Osteoblast (primary cell): Measurements from ENCODE around the gene GPR25. TPM values are rescaled to one million over a fixed set of nuclear protein-coding genes. Genes with fewer than 3 reads are reported as not detected.

Source experiments
- DNase-seq: peaks from one replicate; pipeline ENCODE4 v3.0.0; 2011; ENCODE audit warnings: low spot score, mixed read lengths; ENCODE audit not compliant: insufficient read length; ENCODE audit errors: missing footprints
- H2AFZ ChIP-seq: 2 replicates; pipeline ENCODE4 v1.6.0; 2011; ENCODE audit warnings: mild to moderate bottlenecking, low read length
- H3K27ac ChIP-seq: 2 replicates; pipeline ENCODE4 v1.5.1; 2011; ENCODE audit warnings: mild to moderate bottlenecking, low read depth, low read length, moderate library complexity
- H3K27me3 ChIP-seq: 2 replicates; pipeline ENCODE4 v1.6.0; 2012; ENCODE audit warnings: mild to moderate bottlenecking, control low read depth, inconsistent platforms, low read length, moderate library complexity; ENCODE audit not compliant: insufficient read depth
- H3K36me3 ChIP-seq: 2 replicates; pipeline ENCODE4 v1.5.1; 2011; ENCODE audit warnings: mild to moderate bottlenecking, low read length, control low read depth, moderate library complexity; ENCODE audit not compliant: insufficient read depth
- H3K4me1 ChIP-seq: 2 replicates; pipeline ENCODE4 v1.5.1; 2011; ENCODE audit warnings: mild to moderate bottlenecking, low read length, control low read depth, moderate library complexity; ENCODE audit not compliant: insufficient read depth
- H3K4me2 ChIP-seq: 2 replicates; pipeline ENCODE4 v1.6.0; 2011; ENCODE audit warnings: mild to moderate bottlenecking, low read length; ENCODE audit not compliant: insufficient read depth
- H3K4me3 ChIP-seq: fragments of 200-600 bp; sonication (generic); 3 replicates; pipeline ENCODE4 v1.5.1; 2012; ENCODE audit warnings: mild to moderate bottlenecking, low read length, inconsistent platforms; ENCODE audit not compliant: insufficient read depth
- H3K79me2 ChIP-seq: 2 replicates; pipeline ENCODE4 v1.6.0; 2012; ENCODE audit warnings: mild to moderate bottlenecking, low read length, control low read depth, inconsistent platforms; ENCODE audit not compliant: insufficient read depth
- H3K9me3 ChIP-seq: 2 replicates; pipeline ENCODE4 v1.5.1; 2011; ENCODE audit warnings: low read depth, low read length, control low read depth
- H4K20me1 ChIP-seq: 2 replicates; pipeline ENCODE4 v1.6.0; 2012; ENCODE audit warnings: mild to moderate bottlenecking, low read length, control low read depth; ENCODE audit not compliant: insufficient read depth
- CTCF ChIP-seq: IDR thresholded peaks from 2 replicates; pipeline ENCODE4 v1.5.1; 2011; ENCODE audit warnings: mild to moderate bottlenecking, low read depth, low read length, moderate library complexity; ENCODE audit errors: extremely low read depth
- total RNA-seq: library from RNA; depleted of rRNA; stranded (reverse); fragments of >200 nt; gene quantifications from 2 replicates; pipeline ENCODE4 v1.2.3, GENCODE V29; 2012

The GPR25 gene
- total RNA-seq, 1 donor = not detected

DNA sequence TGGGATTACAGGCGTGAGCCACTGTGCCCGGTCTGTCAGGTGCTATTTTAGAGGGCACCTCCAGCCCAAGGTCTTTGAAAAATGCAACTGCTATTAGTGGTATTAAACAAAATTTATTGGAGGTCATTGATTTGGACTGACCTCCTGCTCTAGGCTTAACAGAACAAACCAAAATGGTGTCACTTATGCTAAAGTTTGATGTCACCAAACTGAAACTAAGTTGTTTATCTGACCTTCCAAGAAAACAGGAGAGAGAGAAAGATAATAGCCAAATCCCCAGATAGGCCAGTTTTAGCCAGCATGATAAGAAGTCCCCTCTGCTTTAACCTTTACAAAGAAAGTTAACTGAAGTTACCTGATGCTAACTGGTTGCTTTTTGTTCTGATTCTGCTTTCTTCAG lies 13.8 kb downstream of the GPR25 start:
- no peak for TF ChIP-seq CTCF
- Histone ChIP-seq H3K9me3 (no peaks in the 10 kb centered on the region), H3K27me3 (peaks cover 28% of the 10 kb centered on the region), H3K79me2 (no peaks in the 10 kb centered on the region), H3K4me2 (no peak overlapping the region), H2AFZ (no peak overlapping the region), H3K4me1 (no peaks in the 10 kb centered on the region), H3K27ac (no peak overlapping the region), H3K36me3 (no peaks in the 10 kb centered on the region), H3K4me3 (no peak overlapping the region), H4K20me1 (no peaks in the 10 kb centered on the region)
- DNase-seq = no peak

- no peak for DNase-seq
- no peak overlapping the region for H3K4me2 ChIP-seq
- no peak overlapping the region for H3K4me3 ChIP-seq
- no peak overlapping the region for H3K27ac ChIP-seq
- no peaks in the 10 kb centered on the region for H3K79me2 ChIP-seq
- no peaks in the 10 kb centered on the region for H3K9me3 ChIP-seq
- H4K20me1 ChIP-seq = no peaks in the 10 kb centered on the region
- TF ChIP-seq CTCF = no peak
- no peaks in the 10 kb centered on the region for H3K36me3 ChIP-seq
- H3K27me3 ChIP-seq = peaks cover 32% of the 10 kb centered on the region
- H3K4me1 ChIP-seq = no peaks in the 10 kb centered on the region
- H2AFZ ChIP-seq = no peak overlapping the region
These were observed 14.3 kb downstream of the GPR25 start for GRCh38 chr1:200887036-200887435.

DNA sequence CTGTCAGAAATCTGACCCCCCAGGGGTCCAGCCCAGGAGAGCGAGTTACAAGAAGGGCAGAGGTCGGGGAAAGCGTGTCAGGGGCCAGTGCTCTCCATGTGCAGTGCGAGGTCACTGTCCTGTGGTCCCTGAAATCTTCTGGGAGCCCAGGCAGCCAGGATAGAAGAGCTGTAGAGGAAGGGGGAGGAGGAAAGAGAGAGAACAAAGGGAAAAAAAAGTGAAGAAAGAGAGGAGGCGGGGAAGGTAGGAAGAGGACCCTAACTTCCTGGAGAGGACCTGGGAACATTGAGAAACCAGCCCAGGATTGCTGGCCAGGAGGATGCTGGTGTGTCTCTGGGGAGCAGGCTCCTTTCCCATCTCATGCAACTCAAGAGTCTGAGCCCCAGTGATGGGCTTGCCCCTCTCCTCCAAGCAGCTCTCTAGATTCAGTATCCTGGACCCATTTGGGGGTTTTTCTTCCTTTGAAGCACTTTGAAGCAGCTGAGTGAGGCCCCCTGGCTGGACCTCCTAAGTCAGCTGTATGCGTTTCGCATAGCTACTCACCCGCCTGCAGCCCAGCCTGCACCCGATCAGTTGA lies 15.1 kb downstream of the GPR25 start:
- no peaks in the 10 kb centered on the region for H3K9me3 ChIP-seq
- DNase-seq = no peak
- H3K4me2 ChIP-seq = no peak overlapping the region
- no peak overlapping the region for H2AFZ ChIP-seq
- H3K4me3 ChIP-seq = no peak overlapping the region
- no peaks in the 10 kb centered on the region for H4K20me1 ChIP-seq
- H3K79me2 ChIP-seq = no peaks in the 10 kb centered on the region
- H3K27ac ChIP-seq = no peak overlapping the region
- H3K36me3 ChIP-seq = no peaks in the 10 kb centered on the region
- H3K4me1 ChIP-seq = no peaks in the 10 kb centered on the region
- no peak for TF ChIP-seq CTCF
- H3K27me3 ChIP-seq = peaks cover 40% of the 10 kb centered on the region

DNA sequence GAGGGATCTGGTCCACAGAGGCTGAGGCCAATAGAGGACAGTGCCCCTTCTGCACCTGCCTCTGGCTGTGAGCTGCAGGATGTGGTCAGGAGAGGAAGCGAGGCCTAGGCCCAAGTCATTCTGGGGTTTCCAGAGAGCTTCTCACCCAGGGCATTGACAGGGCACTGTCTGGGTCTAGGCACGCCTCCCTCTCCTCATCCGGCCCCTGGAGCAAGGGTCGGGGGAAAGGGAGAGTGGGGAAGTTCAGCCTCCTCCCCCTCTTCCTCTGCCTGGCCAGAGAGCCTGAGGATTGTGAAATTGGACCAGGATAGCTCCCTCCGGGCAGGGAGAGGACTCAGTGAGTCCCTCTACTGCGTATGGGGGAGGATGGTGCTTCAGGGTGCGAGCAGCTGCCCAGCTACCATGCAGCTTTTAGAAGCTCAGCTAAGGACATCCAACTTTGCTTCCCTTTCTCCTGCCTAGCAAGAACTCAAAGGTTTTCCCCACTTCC lies 15.6 kb downstream of the GPR25 start:
- no peak overlapping the region for H3K4me2 ChIP-seq
- no peaks in the 10 kb centered on the region for H3K79me2 ChIP-seq
- H3K27ac ChIP-seq = no peak overlapping the region
- H3K9me3 ChIP-seq = no peaks in the 10 kb centered on the region
- H2AFZ ChIP-seq = no peak overlapping the region
- H3K4me1 ChIP-seq = no peaks in the 10 kb centered on the region
- H4K20me1 ChIP-seq = no peaks in the 10 kb centered on the region
- no peak for TF ChIP-seq CTCF
- no peak for DNase-seq
- H3K27me3 ChIP-seq = peaks cover 46% of the 10 kb centered on the region
- H3K36me3 ChIP-seq = no peaks in the 10 kb centered on the region
- no peak overlapping the region for H3K4me3 ChIP-seq
